A549 (cell line): ENCODE measurements around the gene CMTM1. TPM values are rescaled to one million over a fixed set of nuclear protein-coding genes. Genes with fewer than 3 reads are reported as not detected.

Experiments used
- BCL3 ChIP-seq: fragments of >200 bp; sonication (Bioruptor Twin); formaldehyde crosslinking; IDR thresholded peaks from 3 replicates; pipeline ENCODE4 v1.6.1; 2016
- CBX2 ChIP-seq: fragments of 200-600 bp; sonication (generic); IDR thresholded peaks from 2 replicates; pipeline ENCODE4 v1.6.1; 2016; ENCODE audit warnings: low read depth, mild to moderate bottlenecking, borderline replicate concordance
- CEBPB ChIP-seq, 2 experiments: fragments of >200 bp in 1 of 2; sonication (Bioruptor Twin) in 1 of 2; formaldehyde crosslinking in 1 of 2; IDR thresholded peaks; 2 replicates each; pipeline ENCODE4 v1.6.1; 2012 to 2016
- CTCF ChIP-seq: fragments of >200 bp; sonication (Bioruptor Twin); formaldehyde crosslinking; IDR thresholded peaks from 3 replicates; pipeline ENCODE4 v1.5.1; 2016
- E2F6 ChIP-seq: IDR thresholded peaks from 2 replicates; pipeline ENCODE4 v1.6.1; 2012; ENCODE audit warnings: low read depth, borderline replicate concordance
- EHF ChIP-seq: fragments of 250-450 bp; sonication (Bioruptor Pico); IDR thresholded peaks from 2 replicates; pipeline ENCODE4 v1.5.0; 2020; ENCODE audit warnings: mild to moderate bottlenecking
- ELK1 ChIP-seq: fragments of 150-350 bp; IDR thresholded peaks from 2 replicates; pipeline ENCODE4 v1.6.1; 2014; ENCODE audit warnings: low read depth, mild to moderate bottlenecking, low read length
- ESRRA ChIP-seq: fragments of 150-350 bp; IDR thresholded peaks from 2 replicates; pipeline ENCODE4 v1.6.1; 2014; ENCODE audit warnings: mild to moderate bottlenecking, low read length, borderline replicate concordance
- HMGXB4 ChIP-seq: fragments of 250-450 bp; sonication (Bioruptor Pico); IDR thresholded peaks from 2 replicates; pipeline ENCODE4 v1.5.0; 2021; ENCODE audit warnings: mild to moderate bottlenecking, moderate library complexity, borderline replicate concordance
- HOXA7 ChIP-seq: fragments of 250-450 bp; sonication (Bioruptor Pico); IDR thresholded peaks from 2 replicates; pipeline ENCODE4 v1.5.0; 2020; ENCODE audit warnings: mild to moderate bottlenecking, moderate library complexity
- HOXB5 ChIP-seq: fragments of 250-450 bp; sonication (Bioruptor Pico); IDR thresholded peaks from 2 replicates; pipeline ENCODE4 v1.5.0; 2020; ENCODE audit warnings: mild to moderate bottlenecking, moderate library complexity
- MAFK ChIP-seq: fragments of 450-650 bp; IDR thresholded peaks from 2 replicates; pipeline ENCODE4 v1.6.1; 2014; ENCODE audit not compliant: partially characterized antibody
- NFE2L2 ChIP-seq: fragments of 150-350 bp; conservative IDR thresholded peaks from 2 replicates; pipeline ENCODE4 v1.6.1; 2014; ENCODE audit warnings: low read length
- NR3C1 ChIP-seq: fragments of >200 bp; sonication (Bioruptor Twin); formaldehyde crosslinking; IDR thresholded peaks from 3 replicates; pipeline ENCODE4 v1.6.1; 2017
- POLR2AphosphoS2 ChIP-seq: conservative IDR thresholded peaks from 2 replicates; pipeline ENCODE4 v1.6.1; 2012; ENCODE audit warnings: low read length, improper control_type of control experiment, inconsistent platforms
- RARB ChIP-seq: fragments of 250-450 bp; sonication (Bioruptor Pico); IDR thresholded peaks from 2 replicates; pipeline ENCODE4 v1.8.0; 2021; ENCODE audit warnings: mild to moderate bottlenecking, moderate library complexity
- RCOR1 ChIP-seq: fragments of 150-350 bp; IDR thresholded peaks from 2 replicates; pipeline ENCODE4 v1.6.1; 2014; ENCODE audit warnings: antibody characterized with exemption, low read length, low read depth
- SREBF2 ChIP-seq: fragments of 450-650 bp; IDR thresholded peaks from 2 replicates; pipeline ENCODE4 v1.6.1; 2014; ENCODE audit warnings: mild to moderate bottlenecking, moderate library complexity
- TP53 ChIP-seq: fragments of 250-450 bp; sonication (Bioruptor Pico); IDR thresholded peaks from 2 replicates; pipeline ENCODE4 v1.5.0; 2021; ENCODE audit warnings: mild to moderate bottlenecking, moderate library complexity
- ZC3H11A ChIP-seq: fragments of 450-650 bp; IDR thresholded peaks from 2 replicates; pipeline ENCODE4 v1.6.1; 2014; ENCODE audit warnings: antibody characterized with exemption, mild to moderate bottlenecking
- ZNF302 ChIP-seq: fragments of 250-450 bp; sonication (Bioruptor Pico); IDR thresholded peaks from 2 replicates; pipeline ENCODE4 v1.9.0; 2021; ENCODE audit warnings: inconsistent platforms, mild to moderate bottlenecking, moderate library complexity
- ZSCAN20 ChIP-seq: fragments of 250-450 bp; sonication (Bioruptor Pico); IDR thresholded peaks from 2 replicates; pipeline ENCODE4 v1.8.0; 2022; ENCODE audit warnings: mild to moderate bottlenecking, moderate library complexity
- polyA plus RNA-seq, 4 experiments: library from polyadenylated mRNA; depleted of rRNA in 3 of 4; stranded (reverse); fragments of >200 nt; fragmentation: RNase III in 1 of 4; extraction: RNeasy Plus Mini Kit Qiagen cat#74134 plus additional on column Dnase treatment in 1 of 4; gene quantifications; 2 replicates in 3 of 4; 3 replicates in 1 of 4; pipeline ENCODE4 v1.2.3, GENCODE V29; 2011 to 2017

Gene CMTM1
- polyA plus RNA-seq, 2 of the 4 experiments (the other 2 are of a cell fraction), result 1.3 to 1.9 TPM

GRCh38 chr16:66516808-66517585, 49.2 kb upstream of the CMTM1 start (continued):
- no peak for TF ChIP-seq POLR2AphosphoS2
- TF ChIP-seq NR3C1, result no peak
- 0 out of 2 replicates have a peak, but pooled peaks have one; percentile 55 for TF ChIP-seq ESRRA
- peak in 1 of 2 experiments; percentile 68; a peak in 2 of 4 replicates for TF ChIP-seq CEBPB (IDR thresholded peaks at IDR 0.05)
- TF ChIP-seq TP53, result no peak
- TF ChIP-seq ZC3H11A, result no peak
- TF ChIP-seq ZNF302 (CRISPR knock-in tag), result peak; percentile 59; the same call in 1 of the 2 replicates
- TF ChIP-seq EHF (CRISPR knock-in tag), result peak; percentile 54; the same call in 1 of the 2 replicates
- no peak for TF ChIP-seq CBX2
- TF ChIP-seq HOXA7, result no peak
- no peak for TF ChIP-seq RCOR1
- no peak for TF ChIP-seq NFE2L2
- no peak for TF ChIP-seq MAFK
- TF ChIP-seq ELK1, result no peak
- TF ChIP-seq CTCF, result no peak
- no peak for TF ChIP-seq RARB (CRISPR knock-in tag)
- no peak; the same call in 1 of the 2 replicates for TF ChIP-seq HOXB5 (CRISPR knock-in tag)
- TF ChIP-seq BCL3, result peak; percentile 87; the same call in 2 of the 3 replicates
- no peak for TF ChIP-seq HMGXB4
- peak; percentile 44; the same call in 1 of the 2 replicates for TF ChIP-seq E2F6
- TF ChIP-seq ZSCAN20 (CRISPR knock-in tag), result peak; percentile 72; the same call in 1 of the 2 replicates
- no peak for TF ChIP-seq SREBF2
